SK-N-MC (cell line): Measurements from ENCODE around the gene TARBP2.
A peak's percentile ranks its signal among the peaks of the same experiment; 100 is the strongest.
"Not testable (repeated sequence)": the region's sequence is repeated elsewhere in the genome, so short reads cannot be mapped to it uniquely, and the experiment has no call there.

Source experiments
- DNase-seq: peaks from one replicate; pipeline ENCODE4 v3.0.0-alpha.2; 2011; ENCODE audit warnings: low read depth, low spot score
- H3K27ac ChIP-seq: fragments of 200-600 bp; sonication (generic); 2 replicates; pipeline ENCODE4 v1.5.1; 2016; ENCODE audit warnings: mixed run types
- H3K36me3 ChIP-seq: fragments of 200-600 bp; sonication (generic); 2 replicates; pipeline ENCODE4 v1.6.1; 2017; ENCODE audit warnings: antibody characterized with exemption, low read length, mixed read lengths; ENCODE audit not compliant: insufficient read depth
- H3K4me3 ChIP-seq: fragments of 200-600 bp; sonication (generic); 2 replicates; pipeline ENCODE4 v1.5.1; 2016
- H3K9ac ChIP-seq: fragments of 200-600 bp; sonication (generic); 2 replicates; pipeline ENCODE4 v1.8.0; 2017; ENCODE audit warnings: mixed run types, mixed read lengths; ENCODE audit not compliant: insufficient read length
- H3K9me3 ChIP-seq: fragments of 200-600 bp; sonication (generic); 2 replicates; pipeline ENCODE4 v1.6.1; 2017; ENCODE audit warnings: low read depth, mild to moderate bottlenecking, antibody characterized with exemption, low read length, moderate library complexity, mixed read lengths
- EZH2 ChIP-seq: fragments of 200-600 bp; sonication (generic); IDR thresholded peaks from one replicate; pipeline ENCODE4 v1.6.1; 2017; ENCODE audit warnings: antibody characterized with exemption
- FOXP2 ChIP-seq: optimal IDR thresholded peaks from 2 replicates; pipeline ENCODE3; 2011; ENCODE audit warnings: mild to moderate bottlenecking, moderate library complexity; ENCODE audit not compliant: insufficient read depth; ENCODE audit errors: extremely low read length, control extremely low read depth
- POLR2AphosphoS5 ChIP-seq: IDR thresholded peaks from 2 replicates; pipeline ENCODE4 v1.6.1; 2012; ENCODE audit warnings: mild to moderate bottlenecking, low read depth, low read length, borderline replicate concordance

The TARBP2 gene

GRCh38 chr12:53468282-53468681, 32.8 kb upstream of the TARBP2 start:
- TF ChIP-seq EZH2 (no peak), POLR2AphosphoS5 (no peak), FOXP2 (no peak)
- H3K27ac ChIP-seq, result no peak overlapping the region
- no peak overlapping the region for H3K4me3 ChIP-seq
- H3K9ac ChIP-seq, result no peak overlapping the region
- no peak for DNase-seq
- no peaks in the 10 kb centered on the region for H3K9me3 ChIP-seq
- H3K36me3 ChIP-seq, result peaks cover 99% of the 10 kb centered on the region

DNA sequence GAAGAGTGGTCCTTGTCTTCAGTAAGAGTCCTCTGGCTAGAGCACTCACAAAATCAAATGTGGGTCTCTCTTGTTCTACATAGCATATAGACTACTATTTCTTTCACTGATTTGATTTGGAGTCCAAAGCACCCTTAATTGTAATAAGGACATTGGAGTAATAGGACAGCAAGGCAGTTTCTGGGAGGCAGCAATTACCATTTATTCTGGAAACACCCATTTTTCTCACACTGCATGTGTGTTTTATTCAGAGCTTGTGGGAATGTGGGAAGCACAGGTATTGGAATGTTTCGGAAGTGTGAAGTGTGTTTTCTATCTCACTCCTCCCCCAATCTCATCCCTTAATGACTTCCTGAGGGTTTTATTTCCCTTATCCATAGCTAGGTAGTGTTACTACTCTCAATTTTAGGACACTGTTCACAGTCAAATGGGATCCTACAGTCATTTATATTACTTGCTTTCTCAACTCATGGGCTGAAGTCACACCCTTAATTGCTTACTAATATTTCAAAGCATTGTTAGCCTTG, 29.0 kb upstream of the TARBP2 start:
- H3K36me3 ChIP-seq, result peaks cover 99% of the 10 kb centered on the region
- H3K9me3 ChIP-seq, result no peaks in the 10 kb centered on the region
- TF ChIP-seq EZH2 (no peak), FOXP2 (no peak), POLR2AphosphoS5 (no peak)
- peak overlapping the region; percentile 67 for H3K27ac ChIP-seq
- H3K9ac ChIP-seq, result no peak overlapping the region
- no peak overlapping the region for H3K4me3 ChIP-seq
- no peak for DNase-seq

- H3K4me3 ChIP-seq, result no peak overlapping the region
- no peak for TF ChIP-seq EZH2
- TF ChIP-seq POLR2AphosphoS5, result no peak
- TF ChIP-seq FOXP2, result no peak
- peak overlapping the region; percentile 36 for H3K9ac ChIP-seq
- H3K36me3 ChIP-seq, result peaks cover 99% of the 10 kb centered on the region
- H3K27ac ChIP-seq, result no peak overlapping the region
- H3K9me3 ChIP-seq, result no peaks in the 10 kb centered on the region
- DNase-seq, result no peak
Observed at GRCh38 chr12:53474077-53474476, 27.0 kb upstream of the TARBP2 start.

- no peak for DNase-seq
- Histone ChIP-seq H3K9me3 (no peaks in the 10 kb centered on the region), H3K36me3 (peaks cover 99% of the 10 kb centered on the region), H3K4me3 (no peak overlapping the region), H3K9ac (no peak overlapping the region), H3K27ac (no peak overlapping the region; the same call in 1 of the 2 replicates)
- TF ChIP-seq EZH2 (no peak), POLR2AphosphoS5 (no peak), FOXP2 (no peak)
Observed at GRCh38 chr12:53474819-53475218, 26.3 kb upstream of the TARBP2 start.

- H3K9ac ChIP-seq, result no peak overlapping the region
- no peaks in the 10 kb centered on the region for H3K9me3 ChIP-seq
- no peak overlapping the region for H3K4me3 ChIP-seq
- peak overlapping the region; percentile 44; the same call in 1 of the 2 replicates for H3K27ac ChIP-seq
- peaks cover 100% of the 10 kb centered on the region for H3K36me3 ChIP-seq
- TF ChIP-seq EZH2, result no peak
- no peak for TF ChIP-seq POLR2AphosphoS5
- TF ChIP-seq FOXP2, result no peak
- no peak for DNase-seq
Observed at GRCh38 chr12:53476769-53477209, 24.3 kb upstream of the TARBP2 start.

GRCh38 chr12:53478865-53479264, 22.2 kb upstream of the TARBP2 start:
- H3K4me3 ChIP-seq, result no peak overlapping the region
- H3K9ac ChIP-seq, result no peak overlapping the region
- no peaks in the 10 kb centered on the region for H3K9me3 ChIP-seq
- H3K27ac ChIP-seq, result peak overlapping the region; percentile 80
- TF ChIP-seq EZH2, result no peak
- TF ChIP-seq POLR2AphosphoS5, result no peak
- TF ChIP-seq FOXP2, result no peak
- peaks cover 89% of the 10 kb centered on the region for H3K36me3 ChIP-seq
- no peak for DNase-seq

- Histone ChIP-seq H3K9me3 (no peaks in the 10 kb centered on the region), H3K9ac (no peak overlapping the region), H3K27ac (peak overlapping the region; percentile 80), H3K4me3 (no peak overlapping the region), H3K36me3 (peaks cover 84% of the 10 kb centered on the region)
- no peak for TF ChIP-seq POLR2AphosphoS5
- TF ChIP-seq EZH2, result no peak
- TF ChIP-seq FOXP2, result no peak
- no peak for DNase-seq
Observed at GRCh38 chr12:53479331-53479730, 21.8 kb upstream of the TARBP2 start.

GRCh38 chr12:53480491-53481442, 20.3 kb upstream of the TARBP2 start:
- Histone ChIP-seq H3K36me3 (peaks cover 80% of the 10 kb centered on the region), H3K9me3 (no peaks in the 10 kb centered on the region), H3K27ac (peak overlapping the region; percentile 52; the same call in 1 of the 2 replicates), H3K4me3 (no peak overlapping the region), H3K9ac (no peak overlapping the region)
- DNase-seq, result no peak
- TF ChIP-seq FOXP2, result no peak
- peak; percentile 40; the same call in 1 of the 2 replicates for TF ChIP-seq POLR2AphosphoS5

GRCh38 chr12:53481458-53481857, 19.6 kb upstream of the TARBP2 start:
- not testable (repeated sequence) for DNase-seq
- H3K27ac ChIP-seq, result peak overlapping the region; percentile 54
- peaks cover 73% of the 10 kb centered on the region for H3K36me3 ChIP-seq

More at GRCh38 chr12:53481458-53481857, 19.6 kb upstream of the TARBP2 start:
- not testable (repeated sequence) for H3K9me3 ChIP-seq, H3K4me3 ChIP-seq, H3K9ac ChIP-seq
